Epithelial cell of esophagus (primary cell): ENCODE measurements around the gene ATPAF1.

ENCODE experiments used
- DNase-seq: peaks from one replicate; pipeline ENCODE4 v3.0.0; 2010; ENCODE audit warnings: low read depth
- H3K4me3 ChIP-seq: 2 replicates; pipeline ENCODE4 v1.5.1; 2011; ENCODE audit warnings: mild to moderate bottlenecking, low read length, control low read depth
- TF ChIP-seq, protein P1 (sequence below): IDR thresholded peaks from 2 replicates; pipeline ENCODE4 v1.5.1; 2011; ENCODE audit warnings: low read depth, mild to moderate bottlenecking, low read length, control low read depth, inconsistent platforms; ENCODE audit not compliant: insufficient read depth; ENCODE audit errors: missing control alignments

The ATPAF1 gene

GRCh38 chr1:46689356-46689755 is 21.2 kb upstream of the ATPAF1 start:
- H3K4me3 ChIP-seq, result no peak overlapping the region
- DNase-seq, result no peak
- TF ChIP-seq, protein P1, sequence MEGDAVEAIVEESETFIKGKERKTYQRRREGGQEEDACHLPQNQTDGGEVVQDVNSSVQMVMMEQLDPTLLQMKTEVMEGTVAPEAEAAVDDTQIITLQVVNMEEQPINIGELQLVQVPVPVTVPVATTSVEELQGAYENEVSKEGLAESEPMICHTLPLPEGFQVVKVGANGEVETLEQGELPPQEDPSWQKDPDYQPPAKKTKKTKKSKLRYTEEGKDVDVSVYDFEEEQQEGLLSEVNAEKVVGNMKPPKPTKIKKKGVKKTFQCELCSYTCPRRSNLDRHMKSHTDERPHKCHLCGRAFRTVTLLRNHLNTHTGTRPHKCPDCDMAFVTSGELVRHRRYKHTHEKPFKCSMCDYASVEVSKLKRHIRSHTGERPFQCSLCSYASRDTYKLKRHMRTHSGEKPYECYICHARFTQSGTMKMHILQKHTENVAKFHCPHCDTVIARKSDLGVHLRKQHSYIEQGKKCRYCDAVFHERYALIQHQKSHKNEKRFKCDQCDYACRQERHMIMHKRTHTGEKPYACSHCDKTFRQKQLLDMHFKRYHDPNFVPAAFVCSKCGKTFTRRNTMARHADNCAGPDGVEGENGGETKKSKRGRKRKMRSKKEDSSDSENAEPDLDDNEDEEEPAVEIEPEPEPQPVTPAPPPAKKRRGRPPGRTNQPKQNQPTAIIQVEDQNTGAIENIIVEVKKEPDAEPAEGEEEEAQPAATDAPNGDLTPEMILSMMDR, result no peak

DNA sequence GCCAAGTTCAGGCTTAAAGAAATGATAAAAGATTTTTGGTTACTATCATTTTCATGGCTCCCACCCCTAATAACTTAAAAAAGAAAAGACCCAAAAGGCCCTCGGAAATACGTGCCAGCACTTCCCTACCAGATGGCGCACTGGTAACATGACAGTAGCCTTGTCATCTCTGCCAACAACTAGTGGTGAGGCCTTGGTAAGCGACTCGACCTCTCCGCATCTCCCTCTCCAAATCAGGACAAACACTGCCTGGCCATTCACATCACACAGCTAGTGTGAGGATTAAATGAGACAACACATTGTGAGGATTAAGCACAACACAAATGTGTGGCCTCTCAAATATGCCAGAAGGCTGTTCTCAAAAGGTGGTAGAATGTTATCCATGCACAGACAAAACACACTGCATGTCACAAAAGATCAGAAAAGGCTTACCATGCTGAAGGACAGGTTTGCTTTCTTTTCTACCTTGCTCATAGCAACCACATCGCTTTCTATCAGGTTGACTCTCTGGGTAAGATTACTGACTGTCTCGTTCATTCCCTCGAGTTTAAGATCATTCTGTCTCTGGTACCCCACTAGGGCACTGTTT is 19.9 kb upstream of the ATPAF1 start:
- H3K4me3 ChIP-seq, result no peak overlapping the region
- TF ChIP-seq, protein P1, result no peak
- no peak for DNase-seq

- DNase-seq, result peak; percentile 66
- TF ChIP-seq, protein P1, result no peak
Measured at GRCh38 chr1:46687093-46687659, 19.0 kb upstream of the ATPAF1 start.

GRCh38 chr1:46686255-46686654 is 18.1 kb upstream of the ATPAF1 start:
- DNase-seq, result no peak
- TF ChIP-seq, protein P1, result no peak
- no peak overlapping the region for H3K4me3 ChIP-seq

More at GRCh38 chr1:46687093-46687659, 19.0 kb upstream of the ATPAF1 start:
- H3K4me3 ChIP-seq, result no peak overlapping the region

GRCh38 chr1:46684670-46685069 is 16.5 kb upstream of the ATPAF1 start:
- DNase-seq, result no peak
- no peak overlapping the region for H3K4me3 ChIP-seq
- TF ChIP-seq, protein P1, result no peak

DNA sequence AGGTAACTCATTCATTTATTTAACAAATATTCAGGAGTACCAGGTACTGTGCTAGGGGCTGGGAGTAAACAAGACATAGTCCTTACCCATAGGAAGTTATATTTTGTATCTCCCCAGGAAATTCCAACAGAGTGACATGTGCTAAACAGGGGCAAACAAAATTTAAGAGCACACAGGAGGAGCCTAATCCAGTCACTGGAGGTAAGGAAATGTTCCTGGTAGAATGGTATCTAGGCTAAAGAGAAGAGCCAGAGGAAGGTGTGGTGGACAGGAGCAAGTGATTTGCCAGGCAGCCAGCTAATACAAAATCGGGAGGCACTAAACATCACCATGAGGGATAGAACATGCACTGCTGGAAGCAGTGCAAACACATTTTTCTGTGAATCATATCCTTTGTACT is 13.9 kb upstream of the ATPAF1 start:
- no peak for DNase-seq
- H3K4me3 ChIP-seq, result no peak overlapping the region
- TF ChIP-seq, protein P1, result no peak
